ENCODE data around the gene BPIFB6. TPM values are rescaled to one million over a fixed set of nuclear protein-coding genes. Genes with fewer than 3 reads are reported as not detected.

BPIFB6 gene
- total RNA-seq, 1 experiment from 2014 or later: not detected

- ChIA-PET CTCF (no interaction called here), POLR2A (ENCODE audit: unreplicated experiment) (no interaction called here)
- Histone ChIP-seq H2AFZ (ENCODE audit: low read length) (no peak overlapping the region), H3K4me1 (ENCODE audit: insufficient read depth, low read length) (no peaks in the 10 kb centered on the region), H3K36me3 (ENCODE audit: low read depth, low read length) (no peaks in the 10 kb centered on the region), H3K27me3 (ENCODE audit: low read length) (peaks cover 42% of the 10 kb centered on the region), H3K9ac (ENCODE audit: low read length) (no peak overlapping the region), H3K79me2 (ENCODE audit: low read length) (no peaks in the 10 kb centered on the region), H3F3A (ENCODE audit: low read length, unreplicated experiment) (no peaks in the 10 kb centered on the region), H4K20me1 (ENCODE audit: low read length) (no peaks in the 10 kb centered on the region), H3K9me3 (ENCODE audit: low read length) (no peaks in the 10 kb centered on the region), H3K27ac (ENCODE audit: low read length) (no peak overlapping the region), H3K9me2 (replicated peaks; ENCODE audit: low read length) (no peaks in the 10 kb centered on the region), H3K4me2 (ENCODE audit: low read length) (no peak overlapping the region), H3K4me3 (ENCODE audit: low read length) (no peak overlapping the region)
- ATAC-seq (no peak), DNase-seq (no peak)
- intact Hi-C loops (cut with micrococcal nuclease): no loop called here
- BruUV-seq (replicated peaks): no TSS peak
- no peak for TF ChIP-seq EZH2 (IDR thresholded peaks at IDR 0.05; ENCODE audit: low read length, unreplicated experiment)
- TF ChIP-seq, protein P1, sequence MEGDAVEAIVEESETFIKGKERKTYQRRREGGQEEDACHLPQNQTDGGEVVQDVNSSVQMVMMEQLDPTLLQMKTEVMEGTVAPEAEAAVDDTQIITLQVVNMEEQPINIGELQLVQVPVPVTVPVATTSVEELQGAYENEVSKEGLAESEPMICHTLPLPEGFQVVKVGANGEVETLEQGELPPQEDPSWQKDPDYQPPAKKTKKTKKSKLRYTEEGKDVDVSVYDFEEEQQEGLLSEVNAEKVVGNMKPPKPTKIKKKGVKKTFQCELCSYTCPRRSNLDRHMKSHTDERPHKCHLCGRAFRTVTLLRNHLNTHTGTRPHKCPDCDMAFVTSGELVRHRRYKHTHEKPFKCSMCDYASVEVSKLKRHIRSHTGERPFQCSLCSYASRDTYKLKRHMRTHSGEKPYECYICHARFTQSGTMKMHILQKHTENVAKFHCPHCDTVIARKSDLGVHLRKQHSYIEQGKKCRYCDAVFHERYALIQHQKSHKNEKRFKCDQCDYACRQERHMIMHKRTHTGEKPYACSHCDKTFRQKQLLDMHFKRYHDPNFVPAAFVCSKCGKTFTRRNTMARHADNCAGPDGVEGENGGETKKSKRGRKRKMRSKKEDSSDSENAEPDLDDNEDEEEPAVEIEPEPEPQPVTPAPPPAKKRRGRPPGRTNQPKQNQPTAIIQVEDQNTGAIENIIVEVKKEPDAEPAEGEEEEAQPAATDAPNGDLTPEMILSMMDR (conservative IDR thresholded peaks at IDR 0.05; ENCODE audit: low read depth, low read length): no peak
- no peak for TF ChIP-seq EZH2phosphoT487 (IDR thresholded peaks at IDR 0.05; ENCODE audit: borderline replicate concordance, low read length)
Observed at GRCh38 chr20:33033381-33033780, 1.9 kb downstream of the BPIFB6 start.

- Histone ChIP-seq H2AFZ (ENCODE audit: low read length) (no peak overlapping the region), H3K36me3 (ENCODE audit: low read depth, low read length) (no peaks in the 10 kb centered on the region), H3K4me1 (ENCODE audit: insufficient read depth, low read length) (no peaks in the 10 kb centered on the region), H3K9ac (ENCODE audit: low read length) (no peak overlapping the region), H3K4me2 (ENCODE audit: low read length) (no peak overlapping the region), H3K4me3 (ENCODE audit: low read length) (no peak overlapping the region), H3K27ac (ENCODE audit: low read length) (no peak overlapping the region), H3F3A (ENCODE audit: low read length, unreplicated experiment) (no peaks in the 10 kb centered on the region), H3K9me2 (replicated peaks; ENCODE audit: low read length) (no peaks in the 10 kb centered on the region), H3K79me2 (ENCODE audit: low read length) (no peaks in the 10 kb centered on the region), H3K9me3 (ENCODE audit: low read length) (no peaks in the 10 kb centered on the region), H4K20me1 (ENCODE audit: low read length) (no peaks in the 10 kb centered on the region), H3K27me3 (ENCODE audit: low read length) (peaks cover 39% of the 10 kb centered on the region)
- DNase-seq: no peak
- intact Hi-C loops (cut with micrococcal nuclease): no loop called here
- no TSS peak for BruUV-seq (replicated peaks)
- CTCF ChIA-PET: no interaction called here
- no peak for ATAC-seq
- POLR2A ChIA-PET (ENCODE audit: unreplicated experiment): no interaction called here
- TF ChIP-seq, protein P1 (conservative IDR thresholded peaks at IDR 0.05; ENCODE audit: low read depth, low read length): no peak
- TF ChIP-seq EZH2phosphoT487 (IDR thresholded peaks at IDR 0.05; ENCODE audit: borderline replicate concordance, low read length) (no peak), EZH2 (IDR thresholded peaks at IDR 0.05; ENCODE audit: low read length, unreplicated experiment) (no peak)
Observed at GRCh38 chr20:33034115-33034514, 2.7 kb downstream of the BPIFB6 start.

DNA sequence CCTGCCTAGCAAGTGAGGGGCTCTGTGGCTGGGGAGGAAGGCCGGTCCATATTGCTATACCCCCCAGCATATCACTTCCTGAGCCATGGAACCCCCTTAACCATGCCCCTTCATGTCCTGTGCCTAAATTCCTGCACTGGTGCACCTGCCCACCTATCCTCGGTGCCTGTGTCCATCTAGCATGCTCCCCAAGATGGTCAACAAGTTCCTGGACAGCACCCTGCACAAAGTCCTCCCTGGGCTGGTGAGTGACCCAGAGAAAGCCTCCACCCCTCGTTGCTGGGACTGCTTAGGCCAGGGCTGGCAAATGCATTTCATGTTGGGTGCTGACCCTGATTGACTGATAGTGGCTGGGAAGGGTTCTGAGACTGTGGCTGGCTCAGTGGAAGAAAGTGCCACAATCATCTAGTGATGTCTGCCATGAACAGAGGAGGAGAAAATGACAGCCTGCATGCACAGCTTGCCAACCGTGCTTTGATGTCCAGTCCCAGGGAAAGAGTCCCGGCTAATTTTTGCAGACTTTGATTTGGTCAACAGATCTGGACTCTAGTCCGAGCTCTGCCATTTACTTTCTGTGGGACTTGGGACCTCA, 3.5 kb downstream of the BPIFB6 start:
- Histone ChIP-seq H3K4me1 (ENCODE audit: insufficient read depth, low read length) (no peaks in the 10 kb centered on the region), H3K9me2 (replicated peaks; ENCODE audit: low read length) (no peaks in the 10 kb centered on the region), H3K9me3 (ENCODE audit: low read length) (no peaks in the 10 kb centered on the region), H3K27ac (ENCODE audit: low read length) (no peak overlapping the region), H3F3A (ENCODE audit: low read length, unreplicated experiment) (no peaks in the 10 kb centered on the region), H3K4me3 (ENCODE audit: low read length) (no peak overlapping the region), H4K20me1 (ENCODE audit: low read length) (no peaks in the 10 kb centered on the region), H3K36me3 (ENCODE audit: low read depth, low read length) (no peaks in the 10 kb centered on the region), H2AFZ (ENCODE audit: low read length) (no peak overlapping the region), H3K4me2 (ENCODE audit: low read length) (no peak overlapping the region), H3K27me3 (ENCODE audit: low read length) (peaks cover 33% of the 10 kb centered on the region), H3K9ac (ENCODE audit: low read length) (no peak overlapping the region), H3K79me2 (ENCODE audit: low read length) (no peaks in the 10 kb centered on the region)
- TF ChIP-seq EZH2phosphoT487 (IDR thresholded peaks at IDR 0.05; ENCODE audit: borderline replicate concordance, low read length): no peak
- TF ChIP-seq, protein P1 (conservative IDR thresholded peaks at IDR 0.05; ENCODE audit: low read depth, low read length): no peak
- no peak for TF ChIP-seq EZH2 (IDR thresholded peaks at IDR 0.05; ENCODE audit: low read length, unreplicated experiment)
- ChIA-PET CTCF (no interaction called here), POLR2A (ENCODE audit: unreplicated experiment) (no interaction called here)
- ATAC-seq (no peak), DNase-seq (no peak)
- intact Hi-C loops (cut with micrococcal nuclease): no loop called here
- no TSS peak for BruUV-seq (replicated peaks)

All from PC-3 (cell line).